Effector memory CD8-positive, alpha-beta T cell (primary cell): ENCODE results near the gene TBL1X.

Source experiments
- ATAC-seq: fragments of 150-1000 bp; cut with Tn5 transposase; replicated peaks from 2 replicates; pipeline ENCODE4 v1.10.0; 2021; ENCODE audit warnings: mild to moderate bottlenecking, moderate library complexity
- DNase-seq, 3 experiments: peaks; one replicate each; pipeline ENCODE4 v3.0.0; 2021
- H3K27ac Mint-ChIP-seq, 2 donors: one replicate each; pipeline ENCODE4 v1.8.0; 2022; ENCODE audit warnings: mild to moderate bottlenecking in 2 of 2, mixed read lengths in 2 of 2, moderate library complexity in 2 of 2
- H3K27me3 Mint-ChIP-seq, 2 donors: one replicate each; pipeline ENCODE4 v1.8.0; 2022; ENCODE audit warnings: mixed read lengths in 2 of 2
- H3K36me3 Mint-ChIP-seq: one replicate; pipeline ENCODE4 v1.8.0; 2022; ENCODE audit warnings: mild to moderate bottlenecking, moderate library complexity, mixed read lengths; ENCODE audit not compliant: insufficient read depth
- H3K4me1 Mint-ChIP-seq, 2 donors: one replicate each; pipeline ENCODE4 v1.8.0; 2022; ENCODE audit warnings: low read depth in 2 of 2, mixed read lengths in 2 of 2
- H3K4me3 Mint-ChIP-seq, 2 donors: one replicate each; pipeline ENCODE4 v1.8.0; 2022; ENCODE audit warnings: mild to moderate bottlenecking in 2 of 2, mixed read lengths in 2 of 2, moderate library complexity in 2 of 2
- H3K9me3 Mint-ChIP-seq, 2 donors: one replicate each; pipeline ENCODE4 v1.8.0; 2022; ENCODE audit warnings: mixed read lengths in 2 of 2

The TBL1X gene

DNA sequence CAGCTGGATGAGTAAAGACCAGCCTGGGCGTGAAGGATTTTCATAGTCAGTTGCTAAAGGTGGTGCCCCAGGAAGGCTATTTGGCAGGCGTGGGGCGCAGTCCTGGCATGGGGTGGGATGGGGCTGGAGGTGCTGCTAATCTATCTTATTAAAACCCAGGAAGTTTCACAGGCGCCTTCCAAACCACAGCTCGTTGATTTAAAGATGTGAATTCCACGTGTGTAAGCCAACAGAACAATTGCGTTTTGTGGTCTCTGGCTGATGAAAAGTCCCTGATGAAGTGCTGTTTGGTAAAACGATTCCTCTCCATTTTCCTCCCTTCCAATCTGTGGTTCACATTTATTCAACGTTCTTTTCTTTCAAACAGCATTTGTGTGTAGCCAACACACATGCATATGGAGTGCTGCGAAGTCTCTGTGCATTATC is 105.0 kb downstream of the TBL1X start:
- H3K27me3 Mint-ChIP-seq = no peaks in the 10 kb centered on the region
- no peaks in the 10 kb centered on the region for H3K36me3 Mint-ChIP-seq
- DNase-seq (no peak), ATAC-seq (no peak)
- H3K4me1 Mint-ChIP-seq = peaks cover 18 to 19% of the 10 kb centered on the region in 2 donors
- H3K4me3 Mint-ChIP-seq = no peak overlapping the region
- no peak overlapping the region for H3K27ac Mint-ChIP-seq
- H3K9me3 Mint-ChIP-seq = no peaks in the 10 kb centered on the region

DNA sequence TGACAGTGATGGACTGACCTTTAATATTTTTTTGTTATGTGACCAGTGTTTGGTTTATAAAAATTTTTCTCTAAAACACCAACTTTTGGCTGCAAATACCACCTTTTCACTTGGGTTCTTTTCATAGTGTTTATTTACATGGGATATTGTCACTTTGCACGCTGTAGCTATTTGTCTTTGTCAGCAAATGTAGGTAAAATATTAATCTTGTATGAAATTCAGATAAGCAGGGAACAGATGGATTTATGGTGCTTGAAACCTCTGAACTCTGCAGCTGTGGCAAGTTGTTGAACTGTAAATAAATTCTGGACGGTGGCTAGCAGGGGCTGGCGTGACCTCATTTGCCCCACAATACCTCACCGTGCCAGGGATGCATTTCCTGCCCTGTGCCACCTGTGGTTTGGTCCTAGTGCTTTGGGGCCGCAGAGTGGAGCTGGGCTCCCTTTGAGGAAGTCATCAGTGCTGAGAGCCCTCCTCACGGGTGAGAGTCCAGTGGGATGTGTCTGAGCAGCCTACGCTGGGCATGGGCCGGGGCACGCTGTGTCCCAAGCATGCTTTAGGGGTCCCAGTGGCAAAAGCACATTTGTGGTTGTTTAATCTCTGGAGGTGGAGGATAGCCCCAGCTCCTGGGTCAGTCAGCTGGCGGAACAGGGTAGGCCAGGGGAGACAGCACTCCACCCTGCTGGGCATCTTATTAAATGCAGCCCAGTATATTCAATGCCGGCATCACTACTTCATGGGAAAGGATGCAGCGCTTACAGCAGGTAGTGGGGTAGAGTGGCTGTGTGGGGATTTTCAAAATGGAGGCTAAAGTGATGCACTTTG is 108.6 kb downstream of the TBL1X start:
- no peak for DNase-seq
- no peak overlapping the region for H3K4me3 Mint-ChIP-seq
- H3K36me3 Mint-ChIP-seq = no peaks in the 10 kb centered on the region
- H3K27me3 Mint-ChIP-seq = no peaks in the 10 kb centered on the region
- H3K4me1 Mint-ChIP-seq = peaks cover 15 to 26% of the 10 kb centered on the region in 2 donors
- no peak for ATAC-seq
- no peaks in the 10 kb centered on the region for H3K9me3 Mint-ChIP-seq
- H3K27ac Mint-ChIP-seq = peak overlapping the region in 1 of 2 donors; percentile 59

DNA sequence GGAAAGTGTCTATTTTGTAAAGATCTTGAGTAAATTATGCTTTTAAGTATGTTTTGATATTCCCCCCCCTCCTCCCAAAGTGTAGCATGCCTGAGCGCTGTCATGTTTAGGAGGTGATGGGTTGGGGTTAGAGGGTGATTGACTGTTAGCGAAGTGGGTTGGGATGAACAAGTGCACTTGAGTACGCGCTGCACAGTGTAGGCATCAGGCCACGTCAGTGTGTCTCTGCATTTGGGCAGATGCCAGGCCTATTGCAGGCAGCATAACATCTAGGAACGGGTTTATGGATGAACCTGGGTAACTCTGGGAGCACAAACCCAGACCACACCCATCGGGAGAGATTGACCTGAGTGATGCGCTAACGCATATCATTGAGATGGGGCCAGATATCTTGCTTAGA is 111.2 kb downstream of the TBL1X start:
- ATAC-seq = no peak
- Mint-ChIP-seq H3K4me3 (no peak overlapping the region), H3K36me3 (peaks cover 3% of the 10 kb centered on the region), H3K27me3 (no peaks in the 10 kb centered on the region), H3K27ac (no peak overlapping the region), H3K9me3 (no peaks in the 10 kb centered on the region), H3K4me1 (peaks cover 17 to 31% of the 10 kb centered on the region in 2 donors)
- no peak for DNase-seq

DNA sequence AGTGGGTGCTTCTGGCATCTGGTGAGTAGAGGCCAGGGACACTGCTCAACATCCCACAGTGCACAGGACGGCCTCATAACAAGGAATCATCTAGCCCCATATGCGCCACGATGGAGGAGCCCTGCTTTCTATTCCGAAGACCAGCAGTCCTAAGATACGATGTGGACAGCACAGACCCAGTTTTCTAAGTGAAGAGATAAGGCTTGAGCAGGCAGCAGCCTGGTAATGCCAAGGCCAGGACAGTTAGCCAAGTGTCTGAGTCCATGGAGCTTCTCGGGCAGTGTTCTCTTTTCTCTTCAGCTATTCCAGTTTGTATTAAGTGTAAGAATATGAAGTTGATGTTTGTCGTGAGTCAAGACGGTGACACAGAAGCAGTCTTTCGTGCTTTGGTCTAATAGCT is 112.7 kb downstream of the TBL1X start:
- H3K27ac Mint-ChIP-seq = peak overlapping the region in 1 of 2 donors; percentile 38
- no peak for DNase-seq
- ATAC-seq = no peak

DNA sequence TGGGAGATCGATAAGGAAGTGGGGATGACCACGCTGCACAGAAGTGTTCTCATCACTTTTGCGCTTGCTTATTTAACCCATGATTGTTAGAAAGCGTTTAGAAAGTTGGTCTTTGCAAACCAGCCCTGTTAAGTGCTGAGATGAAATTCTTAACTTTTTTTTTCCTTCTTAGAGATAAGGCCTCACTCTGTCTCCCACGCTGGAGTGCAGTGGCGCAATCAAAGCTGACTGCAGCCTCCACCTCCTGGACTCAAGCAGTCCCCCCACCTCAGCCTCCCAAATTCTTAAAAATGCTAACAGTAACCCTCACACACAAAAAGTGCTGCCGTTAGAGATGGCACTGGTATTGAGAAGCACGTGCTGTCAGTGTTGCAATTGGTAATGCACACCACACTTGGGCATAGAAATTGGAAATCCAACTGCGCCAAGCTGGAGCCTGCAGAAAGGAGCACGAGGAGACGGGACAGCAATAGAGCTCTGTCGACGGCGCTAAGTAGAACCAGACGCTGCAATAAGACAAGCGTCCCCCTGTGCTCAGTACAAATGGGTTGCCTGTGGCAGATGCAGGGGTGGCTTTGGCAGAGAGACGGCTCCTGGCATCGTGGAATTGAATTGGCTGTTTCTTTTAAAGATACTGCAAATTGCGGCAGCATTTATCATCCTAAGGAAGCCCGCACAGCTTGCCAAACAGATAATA is 113.4 kb downstream of the TBL1X start:
- ATAC-seq = no peak

More for the DNA sequence above, 112.7 kb downstream of the TBL1X start:
- peaks cover 3% of the 10 kb centered on the region for H3K36me3 Mint-ChIP-seq
- H3K4me3 Mint-ChIP-seq = no peak overlapping the region
- no peaks in the 10 kb centered on the region for H3K27me3 Mint-ChIP-seq
- peaks cover 16 to 21% of the 10 kb centered on the region in 2 donors for H3K4me1 Mint-ChIP-seq
- H3K9me3 Mint-ChIP-seq = no peaks in the 10 kb centered on the region

DNA sequence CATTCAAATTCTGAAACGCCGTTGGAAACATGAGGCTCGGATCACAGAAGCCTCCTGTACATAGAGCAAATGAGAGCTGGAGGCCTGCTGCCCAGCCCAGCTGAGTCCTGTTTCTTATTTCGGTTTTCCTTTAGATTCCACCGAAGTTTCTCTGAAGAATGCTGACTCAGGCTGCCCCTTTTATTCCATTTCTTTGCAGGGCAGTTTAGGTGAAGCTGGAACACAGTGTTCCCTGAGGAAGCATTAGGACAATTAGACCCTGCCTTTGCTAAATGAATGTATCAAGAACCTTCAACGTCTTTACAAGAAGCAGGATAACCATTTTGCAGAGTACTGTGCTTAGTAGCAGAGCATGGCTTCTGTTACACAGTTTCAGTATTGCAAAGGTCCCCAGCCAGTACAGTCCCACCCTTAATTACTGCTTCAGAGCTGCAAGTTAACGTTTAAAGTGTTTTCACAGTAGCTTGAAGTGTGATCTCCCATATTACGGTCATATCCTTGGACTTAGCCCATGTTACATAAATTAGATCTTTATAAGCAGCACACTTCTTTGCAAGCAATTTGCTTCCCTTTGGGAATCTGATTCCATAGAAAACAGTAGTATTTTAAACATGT is 117.0 kb downstream of the TBL1X start:
- ATAC-seq (no peak), DNase-seq (no peak)
- Mint-ChIP-seq H3K4me1 (peaks cover 13 to 35% of the 10 kb centered on the region in 2 donors), H3K27ac (no peak overlapping the region), H3K9me3 (no peaks in the 10 kb centered on the region), H3K27me3 (no peaks in the 10 kb centered on the region), H3K4me3 (no peak overlapping the region), H3K36me3 (peaks cover 3% of the 10 kb centered on the region)

More for the DNA sequence above, 113.4 kb downstream of the TBL1X start:
- Mint-ChIP-seq H3K4me3 (no peak overlapping the region), H3K4me1 (peaks cover 15 to 22% of the 10 kb centered on the region in 2 donors), H3K9me3 (no peaks in the 10 kb centered on the region), H3K27me3 (no peaks in the 10 kb centered on the region), H3K36me3 (peaks cover 3% of the 10 kb centered on the region), H3K27ac (no peak overlapping the region)
- DNase-seq = no peak

DNA sequence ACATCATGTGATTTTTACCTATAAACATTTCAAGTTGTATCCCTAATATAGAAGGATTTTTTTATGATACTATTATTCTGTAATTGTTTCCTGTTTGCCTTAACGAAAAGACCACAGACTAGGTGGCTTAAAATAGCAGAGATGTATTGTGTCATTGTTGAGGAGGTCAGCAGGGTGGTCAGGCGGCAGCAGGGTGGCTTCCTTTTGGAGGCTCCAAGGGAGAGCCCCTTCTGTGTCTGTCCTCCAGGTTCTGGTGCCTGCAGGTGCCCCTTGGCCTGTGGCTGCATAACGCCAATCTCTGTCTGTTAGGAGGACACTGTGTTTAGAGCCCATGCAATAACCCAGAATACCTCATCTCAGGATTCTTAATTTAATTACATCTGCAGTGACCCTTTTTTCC is 118.1 kb downstream of the TBL1X start:
- Mint-ChIP-seq H3K27me3 (no peaks in the 10 kb centered on the region), H3K4me1 (peaks cover 10 to 43% of the 10 kb centered on the region in 2 donors), H3K4me3 (no peak overlapping the region), H3K36me3 (peaks cover 3% of the 10 kb centered on the region), H3K9me3 (no peaks in the 10 kb centered on the region), H3K27ac (no peak overlapping the region)
- ATAC-seq (no peak), DNase-seq (no peak)

DNA sequence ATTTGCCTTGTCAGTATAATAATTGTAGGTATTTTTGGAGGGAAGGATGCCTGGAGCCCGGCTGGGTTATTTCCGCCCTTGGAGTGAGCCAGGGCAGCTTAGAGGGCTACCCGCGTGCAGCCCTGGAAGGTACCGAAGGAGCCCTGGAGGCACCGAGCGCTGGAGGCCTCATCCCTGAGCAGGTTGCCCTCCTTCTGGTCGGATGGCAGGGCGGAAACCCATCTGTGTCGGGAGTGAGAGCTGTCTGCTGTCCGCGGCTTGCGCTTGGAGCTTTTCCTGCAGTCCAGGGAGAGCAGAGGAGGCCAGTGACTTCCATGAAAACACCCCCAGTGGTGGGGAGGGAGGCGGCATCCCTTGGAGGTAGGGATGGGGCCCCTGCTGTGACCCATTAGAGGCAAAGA is 122.1 kb downstream of the TBL1X start:
- Mint-ChIP-seq H3K9me3 (no peaks in the 10 kb centered on the region), H3K36me3 (no peaks in the 10 kb centered on the region), H3K4me3 (no peak overlapping the region)

DNA sequence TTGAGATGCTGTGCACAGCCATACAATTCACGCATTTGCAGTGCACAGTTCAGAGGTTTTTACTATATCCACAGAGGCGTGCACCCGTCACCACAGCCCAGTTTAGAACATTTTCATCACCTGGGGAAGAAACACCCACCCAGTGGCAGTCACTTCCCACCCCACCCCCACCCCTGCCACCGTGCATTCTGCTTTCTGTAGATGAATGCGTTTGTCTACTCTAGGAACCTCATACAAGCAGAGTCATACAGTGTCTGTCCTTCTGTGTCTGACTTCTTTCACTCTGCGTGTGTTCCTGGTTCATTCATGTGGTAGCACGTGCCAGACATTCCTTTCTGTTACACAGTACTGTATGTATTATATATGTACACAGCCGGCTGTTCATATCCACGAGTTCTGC is 122.8 kb downstream of the TBL1X start:
- no peaks in the 10 kb centered on the region for H3K27me3 Mint-ChIP-seq
- no peak overlapping the region for H3K27ac Mint-ChIP-seq
- no peaks in the 10 kb centered on the region for H3K36me3 Mint-ChIP-seq
- no peaks in the 10 kb centered on the region for H3K9me3 Mint-ChIP-seq
- H3K4me1 Mint-ChIP-seq = peaks cover 3 to 42% of the 10 kb centered on the region in 2 donors
- ATAC-seq (no peak), DNase-seq (no peak)
- H3K4me3 Mint-ChIP-seq = no peak overlapping the region

More for the DNA sequence above, 122.1 kb downstream of the TBL1X start:
- no peak overlapping the region for H3K27ac Mint-ChIP-seq
- DNase-seq (no peak), ATAC-seq (no peak)
- peaks cover 4 to 37% of the 10 kb centered on the region in 2 donors for H3K4me1 Mint-ChIP-seq
- H3K27me3 Mint-ChIP-seq = no peaks in the 10 kb centered on the region

DNA sequence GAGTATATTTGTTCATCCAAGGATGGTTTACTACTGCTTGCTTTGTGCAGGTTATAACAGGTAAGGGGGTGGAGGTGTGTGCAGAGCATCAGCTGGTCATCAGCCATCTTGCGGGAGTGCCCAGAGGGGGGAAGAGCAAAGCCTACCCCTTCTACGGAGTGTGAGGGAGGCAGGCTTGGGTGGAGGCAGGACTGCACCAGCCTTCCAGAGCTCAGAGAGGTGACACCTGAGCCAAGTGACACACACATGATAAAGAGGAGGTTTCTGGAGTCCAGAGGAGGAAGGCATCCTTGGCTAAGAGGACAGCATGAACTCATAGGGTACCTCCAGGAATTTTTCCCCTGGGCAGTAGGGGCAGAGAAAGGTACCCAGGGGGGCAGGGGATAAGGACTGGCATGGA is 126.6 kb downstream of the TBL1X start:
- Mint-ChIP-seq H3K27me3 (no peaks in the 10 kb centered on the region), H3K4me3 (no peak overlapping the region), H3K9me3 (no peaks in the 10 kb centered on the region), H3K36me3 (no peaks in the 10 kb centered on the region), H3K4me1 (peaks cover 4 to 23% of the 10 kb centered on the region in 2 donors), H3K27ac (no peak overlapping the region)
- DNase-seq = no peak
- ATAC-seq = no peak

DNA sequence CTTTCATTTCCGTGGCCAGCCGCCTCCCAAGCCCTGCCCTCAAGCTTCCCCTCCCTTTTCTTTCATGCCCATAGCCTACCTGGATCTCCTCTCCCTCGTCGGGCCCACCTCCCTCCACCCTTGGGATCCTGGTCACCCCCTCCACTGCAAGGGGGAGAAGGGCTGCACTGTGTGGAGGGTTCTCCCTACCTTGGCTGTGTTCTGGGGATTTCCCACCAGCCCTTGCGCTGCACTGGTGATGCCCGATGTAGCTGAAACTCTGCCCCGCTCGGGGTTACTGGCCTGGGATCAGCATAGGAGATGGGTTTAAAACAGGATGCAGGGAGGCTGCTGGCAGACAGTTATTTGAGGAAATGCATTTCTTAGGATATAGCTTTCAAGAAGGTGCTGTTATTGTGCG is 128.9 kb downstream of the TBL1X start:
- no peak for DNase-seq
- H3K4me3 Mint-ChIP-seq = no peak overlapping the region
- peaks cover 6 to 9% of the 10 kb centered on the region in 2 donors for H3K4me1 Mint-ChIP-seq
- no peaks in the 10 kb centered on the region for H3K36me3 Mint-ChIP-seq
- no peak for ATAC-seq
- no peak overlapping the region for H3K27ac Mint-ChIP-seq
- H3K27me3 Mint-ChIP-seq = no peaks in the 10 kb centered on the region
- no peaks in the 10 kb centered on the region for H3K9me3 Mint-ChIP-seq

DNA sequence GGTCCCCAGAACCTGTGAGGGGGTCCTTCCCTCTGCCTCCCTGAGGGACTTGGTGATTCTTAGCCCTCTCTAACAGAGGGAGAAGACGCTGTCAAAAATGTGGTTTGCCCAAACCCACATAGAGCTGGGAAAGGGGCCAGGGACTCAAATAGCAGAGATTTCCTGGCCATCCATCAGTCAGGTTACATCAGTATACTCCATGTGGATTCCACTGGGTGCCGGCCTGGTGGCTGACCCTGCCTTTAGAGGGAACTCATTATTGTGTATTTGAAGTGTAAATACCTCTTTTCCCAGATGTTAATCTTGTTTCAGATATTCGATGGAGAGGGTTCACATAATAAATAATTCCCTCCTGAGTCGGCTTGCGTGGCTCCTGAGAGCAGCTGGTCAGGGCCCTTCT is 130.3 kb downstream of the TBL1X start:
- peaks cover 6 to 9% of the 10 kb centered on the region in 2 donors for H3K4me1 Mint-ChIP-seq
- H3K9me3 Mint-ChIP-seq = no peaks in the 10 kb centered on the region
- H3K27ac Mint-ChIP-seq = no peak overlapping the region

DNA sequence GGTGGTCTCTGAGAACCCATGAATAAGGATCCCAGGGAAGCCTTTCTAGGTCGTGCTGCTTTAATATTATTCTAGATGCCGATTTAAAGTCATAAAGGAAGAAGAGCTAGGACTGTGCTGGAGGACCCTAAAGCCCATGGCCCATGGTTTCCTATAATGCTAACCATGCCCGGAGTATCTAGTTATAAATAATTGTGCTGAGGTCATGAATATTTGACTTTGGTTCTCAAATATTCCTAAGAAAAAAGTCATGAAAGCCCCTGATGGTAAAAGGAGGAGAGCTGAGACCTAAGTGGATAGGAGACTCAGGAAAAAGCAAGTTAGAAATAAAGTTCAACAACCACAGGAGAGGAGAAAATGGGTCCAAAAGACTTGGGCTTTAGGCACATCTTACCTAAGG is 132.0 kb downstream of the TBL1X start:
- no peaks in the 10 kb centered on the region for H3K9me3 Mint-ChIP-seq
- no peaks in the 10 kb centered on the region for H3K36me3 Mint-ChIP-seq
- no peak for DNase-seq
- H3K27ac Mint-ChIP-seq = no peak overlapping the region
- ATAC-seq = no peak
- H3K4me3 Mint-ChIP-seq = no peak overlapping the region
- H3K4me1 Mint-ChIP-seq = peaks cover 4 to 9% of the 10 kb centered on the region in 2 donors
- no peaks in the 10 kb centered on the region for H3K27me3 Mint-ChIP-seq

More for the DNA sequence above, 130.3 kb downstream of the TBL1X start:
- H3K36me3 Mint-ChIP-seq = no peaks in the 10 kb centered on the region
- no peaks in the 10 kb centered on the region for H3K27me3 Mint-ChIP-seq
- H3K4me3 Mint-ChIP-seq = no peak overlapping the region
- DNase-seq (no peak), ATAC-seq (no peak)
